WTC11 (cell line): ENCODE measurements around the gene NINL. TPM values are rescaled to one million over a fixed set of nuclear protein-coding genes. Genes with fewer than 3 reads are reported as not detected.

Experiments used
- ATAC-seq: fragments of 200-7000 bp; cut with Tn5 transposase; 2 replicates; pipeline ENCODE4 v1.10.0; 2021; ENCODE audit warnings: mild to moderate bottlenecking, moderate library complexity
- CTCF ChIA-PET: fragments of 300-600 bp; sonication (Branson Sonifier 250); formaldehyde crosslinking; loops from one replicate; lab custom pipeline; 2021; ENCODE audit warnings: antibody characterized with exemption; lab: Charles Lee
- POLR2A ChIA-PET: fragments of 350-600 bp; sonication (Branson Sonifier 250); formaldehyde crosslinking; loops from one replicate; lab custom pipeline; 2021; ENCODE audit warnings: antibody characterized with exemption; lab: Charles Lee
- DNase-seq: peaks from one replicate; pipeline ENCODE4 v3.0.0; 2021; ENCODE audit warnings: low spot score
- H3K27ac Mint-ChIP-seq: 2 replicates; pipeline ENCODE4 v1.8.0; 2021; ENCODE audit warnings: mixed read lengths
- H3K27me3 Mint-ChIP-seq: 2 replicates; pipeline ENCODE4 v1.8.0; 2021; ENCODE audit warnings: low read depth, mild to moderate bottlenecking, moderate library complexity, mixed read lengths
- H3K36me3 Mint-ChIP-seq: 2 replicates; pipeline ENCODE4 v1.8.0; 2021; ENCODE audit warnings: mixed read lengths
- H3K4me1 Mint-ChIP-seq: 2 replicates; pipeline ENCODE4 v1.8.0; 2022; ENCODE audit warnings: mixed read lengths
- H3K4me3 Mint-ChIP-seq: 2 replicates; pipeline ENCODE4 v1.8.0; 2021; ENCODE audit warnings: mild to moderate bottlenecking, moderate library complexity, mixed read lengths
- H3K9me3 Mint-ChIP-seq: 2 replicates; pipeline ENCODE4 v1.8.0; 2021; ENCODE audit warnings: mixed read lengths
- ARID4B ChIP-seq: sonication (generic); formaldehyde crosslinking; IDR thresholded peaks from 2 replicates; pipeline ENCODE4 v1.8.0; 2023; ENCODE audit warnings: missing genetic modification reagents, mild to moderate bottlenecking, borderline replicate concordance
- ATF1 ChIP-seq: sonication (generic); formaldehyde crosslinking; IDR thresholded peaks from 2 replicates; pipeline ENCODE4 v1.8.1; 2023; ENCODE audit warnings: mild to moderate bottlenecking, moderate library complexity, missing genetic modification reagents
- ATF6 ChIP-seq: sonication (generic); formaldehyde crosslinking; IDR thresholded peaks from 2 replicates; pipeline ENCODE4 v1.8.1; 2023; ENCODE audit warnings: mild to moderate bottlenecking, missing genetic modification reagents
- E2F4 ChIP-seq: sonication (generic); formaldehyde crosslinking; IDR thresholded peaks from 2 replicates; pipeline ENCODE4 v1.8.1; 2022; ENCODE audit warnings: low read depth, mild to moderate bottlenecking, moderate library complexity, missing genetic modification reagents, borderline replicate concordance
- FOXK1 ChIP-seq: sonication (generic); formaldehyde crosslinking; IDR thresholded peaks from 2 replicates; pipeline ENCODE4 v1.8.0; 2022; ENCODE audit warnings: mild to moderate bottlenecking, moderate library complexity, missing genetic modification reagents
- GTF2I ChIP-seq: fragments of 250-450 bp; sonication (Bioruptor Pico); conservative IDR thresholded peaks from 2 replicates; pipeline ENCODE4 v1.4.0; 2021; ENCODE audit warnings: mild to moderate bottlenecking
- NR2C2 ChIP-seq: sonication (generic); formaldehyde crosslinking; IDR thresholded peaks from 2 replicates; pipeline ENCODE4 v1.8.0; 2022; ENCODE audit warnings: mild to moderate bottlenecking, missing genetic modification reagents
- NR3C1 ChIP-seq: sonication (generic); formaldehyde crosslinking; conservative IDR thresholded peaks from 2 replicates; pipeline ENCODE4 v1.8.1; 2023; ENCODE audit warnings: low read depth, mild to moderate bottlenecking, missing genetic modification reagents
- PREB ChIP-seq: sonication (generic); formaldehyde crosslinking; IDR thresholded peaks from 2 replicates; pipeline ENCODE4 v1.8.1; 2022; ENCODE audit warnings: mild to moderate bottlenecking, missing genetic modification reagents, moderate library complexity, borderline replicate concordance
- STAT6 ChIP-seq: sonication (generic); formaldehyde crosslinking; conservative IDR thresholded peaks from 2 replicates; pipeline ENCODE4 v1.8.1; 2023; ENCODE audit warnings: mild to moderate bottlenecking, low read depth, missing genetic modification reagents, moderate library complexity
- total RNA-seq: library from RNA; stranded (reverse); gene quantifications from 3 replicates; pipeline ENCODE4 v1.2.3, GENCODE V29; 2021

NINL gene
- total RNA-seq, 1 experiment from 2014 or later, result 36.0 TPM

- Mint-ChIP-seq H3K9me3 (no peaks in the 10 kb centered on the region), H3K4me1 (peaks cover 24% of the 10 kb centered on the region)
Measured at GRCh38 chr20:25571240-25571639, 14.1 kb downstream of the NINL start.

GRCh38 chr20:25570148-25570530 lies 15.2 kb downstream of the NINL start:
- Mint-ChIP-seq H3K27me3 (no peaks in the 10 kb centered on the region), H3K4me3 (no peak overlapping the region), H3K9me3 (no peaks in the 10 kb centered on the region), H3K27ac (peak overlapping the region; percentile 54; the same call in 1 of the 2 replicates), H3K36me3 (peaks cover 5% of the 10 kb centered on the region; the same call in 1 of the 2 replicates), H3K4me1 (peaks cover 34% of the 10 kb centered on the region)
- DNase-seq, result no peak
- no peak for ATAC-seq
- POLR2A ChIA-PET, result interaction anchor here (0.9 kb wide), 1 partner anchor 15 kb away, joined by 3 read pairs; the partner anchor contains the start of gene NINL
- no peak for TF ChIP-seq PREB (CRISPR knock-in tag)
- no peak for TF ChIP-seq NR3C1 (CRISPR knock-in tag)
- TF ChIP-seq GTF2I (CRISPR knock-in tag), result no peak
- TF ChIP-seq FOXK1, result no peak
- TF ChIP-seq STAT6, result no peak
- no peak for TF ChIP-seq ATF6 (CRISPR knock-in tag)
- TF ChIP-seq NR2C2 (CRISPR knock-in tag), result no peak
- TF ChIP-seq E2F4 (CRISPR knock-in tag), result no peak
- CTCF ChIA-PET, result no interaction called here

More at GRCh38 chr20:25571240-25571639, 14.1 kb downstream of the NINL start:
- ATAC-seq, result no peak
- H3K36me3 Mint-ChIP-seq, result peaks cover 9% of the 10 kb centered on the region
- ChIA-PET CTCF (no interaction called here), POLR2A (no interaction called here)
- H3K4me3 Mint-ChIP-seq, result no peak overlapping the region
- TF ChIP-seq ARID4B (CRISPR knock-in tag), result no peak
- no peak for TF ChIP-seq ATF1 (CRISPR knock-in tag)
- H3K27me3 Mint-ChIP-seq, result no peaks in the 10 kb centered on the region
- peak overlapping the region; percentile 46; the same call in 1 of the 2 replicates for H3K27ac Mint-ChIP-seq
- no peak for DNase-seq
